Breast epithelium (tissue), 3 donors: ENCODE measurements around the gene RTRAF.

ENCODE experiments used
- CTCF ChIP-seq, 3 donors: fragments of 450-650 bp; IDR thresholded peaks; one replicate each; pipeline ENCODE4 v1.5.1; 2016 to 2017; ENCODE audit warnings: antibody characterized with exemption in 3 of 3, mild to moderate bottlenecking in 3 of 3, moderate library complexity in 3 of 3
- POLR2A ChIP-seq: fragments of 450-650 bp; IDR thresholded peaks from one replicate; pipeline ENCODE4 v1.6.1; 2016; ENCODE audit warnings: antibody characterized with exemption, mild to moderate bottlenecking, moderate library complexity

GRCh38 chr14:52049271-52049670 is 59.9 kb downstream of the RTRAF start:
- TF ChIP-seq CTCF (IDR thresholded peaks at IDR 0.05) (no peak), POLR2A (no peak)
